Breast epithelium (tissue), 3 donors: ENCODE data around the gene RPEL1.

Experiments used
- CTCF ChIP-seq, 3 donors: fragments of 450-650 bp; IDR thresholded peaks; one replicate each; pipeline ENCODE4 v1.5.1; 2016 to 2017; ENCODE audit warnings: antibody characterized with exemption in 3 of 3, mild to moderate bottlenecking in 3 of 3, moderate library complexity in 3 of 3
- POLR2A ChIP-seq: fragments of 450-650 bp; IDR thresholded peaks from one replicate; pipeline ENCODE4 v1.6.1; 2016; ENCODE audit warnings: antibody characterized with exemption, mild to moderate bottlenecking, moderate library complexity
- POLR2AphosphoS5 ChIP-seq, 3 donors: sonication (generic); formaldehyde crosslinking; IDR thresholded peaks; one replicate each; pipeline ENCODE4 v1.6.1; 2017; ENCODE audit warnings: antibody characterized with exemption in 3 of 3

DNA sequence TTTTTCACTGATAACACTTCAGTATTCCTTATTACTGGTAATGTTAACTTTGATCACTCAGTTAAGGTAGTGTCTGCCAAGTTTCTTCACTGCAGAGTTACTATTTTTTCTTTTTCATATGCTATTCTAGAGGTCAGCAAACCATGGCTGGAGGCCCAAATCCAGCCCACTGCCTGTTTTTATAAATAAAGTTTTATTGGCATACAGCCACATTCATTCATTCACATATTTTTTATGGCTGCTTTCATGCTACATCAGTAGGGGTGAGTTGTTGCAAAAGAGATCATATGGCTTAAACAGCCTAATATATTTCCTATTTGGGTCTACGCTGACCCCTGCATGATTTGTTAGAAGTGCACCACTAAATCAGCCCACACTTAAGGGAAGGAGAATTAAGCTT, 10.9 kb downstream of the RPEL1 start:
- TF ChIP-seq CTCF (IDR thresholded peaks at IDR 0.05): no peak
- TF ChIP-seq POLR2AphosphoS5 (IDR thresholded peaks at IDR 0.05): no peak
- no peak for TF ChIP-seq POLR2A
